ENCODE measurements around the gene MED27.

The MED27 gene

DNA sequence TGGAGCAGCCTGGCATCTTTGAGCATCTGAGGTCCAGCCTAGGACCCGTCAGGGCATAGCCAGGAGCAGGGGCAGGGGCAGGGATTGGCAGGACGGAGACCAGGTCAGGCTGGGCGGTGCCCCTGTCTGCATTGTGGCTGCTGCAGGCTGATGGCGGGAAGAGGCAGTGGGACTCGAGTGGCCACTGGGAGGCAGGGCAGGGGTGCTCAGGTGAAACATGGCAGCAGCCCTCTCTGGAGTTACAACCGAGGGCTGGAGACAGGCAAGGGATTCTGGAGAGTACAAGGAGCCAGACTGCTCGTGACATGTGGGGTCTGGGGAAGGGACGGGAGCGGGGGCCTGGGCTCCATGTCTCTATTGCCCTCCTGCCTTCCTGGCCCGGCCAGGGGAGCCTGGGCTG, 242.4 kb downstream of the MED27 start:
- no peak for DNase-seq (ENCODE audit: low read depth, low spot score)

DNA sequence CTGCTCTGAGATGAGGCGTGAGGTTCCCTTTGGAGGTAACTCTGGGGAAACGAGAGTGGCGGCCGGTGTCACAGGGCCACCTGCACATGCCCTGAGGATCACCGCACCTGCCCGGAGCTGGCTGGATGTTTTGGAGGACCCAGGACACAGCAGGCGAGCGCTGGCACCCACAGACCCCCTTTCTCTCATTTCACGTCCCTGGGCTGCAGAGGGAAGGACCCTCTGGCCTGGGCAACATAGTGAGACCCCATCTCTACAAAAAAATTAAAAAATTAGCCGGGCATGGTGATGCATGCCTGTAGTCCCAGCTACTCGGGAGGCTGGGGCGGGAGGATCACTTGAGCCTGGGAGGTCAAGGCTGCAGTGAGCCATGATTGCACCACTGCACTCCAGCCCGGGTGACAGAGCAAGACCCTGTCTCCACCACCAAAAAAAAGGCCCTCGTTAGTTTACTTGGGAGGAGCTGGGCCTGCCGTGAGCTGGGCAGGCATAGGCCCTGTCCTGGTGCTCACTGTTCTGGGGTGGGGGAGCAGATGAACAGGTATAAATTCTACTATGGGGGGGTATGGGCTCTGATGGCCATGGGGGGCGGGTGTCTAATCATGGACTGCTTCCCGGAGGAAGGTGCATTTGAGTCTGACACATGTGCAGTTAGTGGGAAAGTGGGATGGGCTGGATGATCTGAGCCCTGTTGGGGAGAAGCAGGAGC, 242.9 kb downstream of the MED27 start:
- DNase-seq (ENCODE audit: low read depth, low spot score) = no peak

DNA sequence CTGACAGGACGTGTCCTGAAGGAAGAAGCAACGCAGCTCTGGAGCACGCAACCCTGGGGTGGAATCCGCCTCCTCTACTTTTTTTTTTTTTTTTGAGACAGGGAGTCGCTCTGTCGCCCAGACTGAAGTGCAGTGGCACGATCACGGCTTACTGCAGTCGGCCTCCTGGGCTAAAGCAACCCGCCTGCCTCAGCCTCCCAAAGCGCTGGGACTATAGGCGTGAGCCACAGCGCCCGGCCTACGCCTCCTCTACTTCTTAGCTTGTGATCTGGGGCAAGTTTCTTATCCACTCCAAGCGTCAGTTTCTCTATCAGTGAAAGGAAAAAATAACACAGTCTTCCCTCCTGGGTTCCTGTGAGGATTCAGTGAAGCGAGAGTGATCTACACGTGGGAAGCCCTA, 243.6 kb downstream of the MED27 start:
- DNase-seq (ENCODE audit: low read depth, low spot score) = no peak

DNA sequence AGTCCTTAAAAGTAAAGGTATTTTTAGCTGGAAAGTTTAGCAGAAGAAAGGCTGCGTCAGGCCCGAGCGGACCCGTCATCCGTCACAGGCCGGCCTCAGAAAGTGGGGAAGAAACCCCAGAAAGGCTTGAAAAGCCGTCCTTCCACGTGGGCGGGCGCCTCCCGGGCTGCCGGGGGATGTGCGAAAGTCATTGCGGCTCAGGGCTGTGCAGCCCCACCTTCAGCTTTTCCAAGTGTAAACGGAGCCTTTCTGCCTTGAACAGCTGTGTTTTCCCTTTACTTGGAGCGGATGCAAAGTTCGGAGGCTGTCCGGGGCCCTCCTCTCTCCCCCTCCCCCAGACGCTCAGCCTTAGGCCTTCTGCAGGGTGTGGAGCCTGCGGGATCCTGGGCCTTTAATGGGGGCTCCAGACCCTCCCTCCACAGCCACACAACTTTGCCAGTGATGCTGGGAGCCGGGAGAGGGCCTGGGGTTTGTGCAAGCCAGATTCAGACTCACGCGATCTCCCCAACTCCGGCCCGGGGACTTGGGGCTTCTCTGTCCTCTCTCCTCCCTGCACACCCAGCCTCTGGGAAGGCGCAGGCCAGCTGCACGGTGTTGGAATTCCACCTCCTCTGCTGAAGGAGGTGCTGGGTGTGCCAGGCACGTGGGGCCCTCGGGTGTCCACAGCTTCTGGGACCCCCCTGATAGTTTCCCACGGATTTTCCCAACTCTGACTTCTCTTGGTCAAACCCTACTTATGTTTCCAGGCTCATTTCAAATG, 244.3 kb downstream of the MED27 start:
- no peak for DNase-seq (ENCODE audit: low read depth, low spot score)

DNA sequence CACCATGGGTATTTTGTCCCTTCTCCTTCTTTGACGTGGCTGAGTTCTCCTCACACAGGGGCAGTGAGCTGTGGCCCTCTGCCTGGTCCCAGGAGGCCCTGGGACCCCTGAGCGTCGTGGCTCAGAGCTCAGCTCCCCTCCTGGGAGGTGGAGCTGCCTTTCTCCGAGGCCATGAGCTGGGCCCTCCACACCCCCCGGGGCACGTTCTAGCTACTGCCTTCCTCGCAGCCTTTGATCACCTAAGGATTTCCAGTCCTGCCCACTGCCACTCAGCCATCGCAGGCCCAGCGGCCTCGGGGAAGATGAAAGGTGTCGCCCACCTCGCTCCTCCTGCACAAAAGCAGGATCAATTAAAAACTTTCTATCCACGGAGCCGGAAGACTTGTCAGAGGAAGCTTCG, 244.9 kb downstream of the MED27 start:
- DNase-seq (ENCODE audit: low read depth, low spot score) = no peak

DNA sequence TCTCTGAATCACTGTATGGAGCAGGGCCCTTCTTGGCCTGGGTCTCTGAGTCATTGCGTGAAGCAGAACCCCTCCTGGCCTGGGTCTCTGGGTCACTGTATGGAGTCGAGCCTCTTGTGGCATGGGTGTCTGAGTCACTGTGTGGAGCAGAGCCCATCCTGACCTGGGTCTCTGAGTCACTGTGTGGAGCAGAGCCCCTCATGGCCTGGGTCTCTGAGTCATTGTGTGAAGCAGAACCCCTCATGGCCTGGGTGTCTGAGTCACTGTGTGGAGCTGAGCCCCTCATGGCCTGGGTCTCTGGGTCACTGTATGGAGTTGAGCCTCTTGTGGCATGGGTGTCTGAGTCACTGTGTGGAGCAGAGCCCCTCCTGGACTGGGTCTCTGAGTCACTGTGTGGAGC, 245.8 kb downstream of the MED27 start:
- DNase-seq (ENCODE audit: low read depth, low spot score) = no peak

DNA sequence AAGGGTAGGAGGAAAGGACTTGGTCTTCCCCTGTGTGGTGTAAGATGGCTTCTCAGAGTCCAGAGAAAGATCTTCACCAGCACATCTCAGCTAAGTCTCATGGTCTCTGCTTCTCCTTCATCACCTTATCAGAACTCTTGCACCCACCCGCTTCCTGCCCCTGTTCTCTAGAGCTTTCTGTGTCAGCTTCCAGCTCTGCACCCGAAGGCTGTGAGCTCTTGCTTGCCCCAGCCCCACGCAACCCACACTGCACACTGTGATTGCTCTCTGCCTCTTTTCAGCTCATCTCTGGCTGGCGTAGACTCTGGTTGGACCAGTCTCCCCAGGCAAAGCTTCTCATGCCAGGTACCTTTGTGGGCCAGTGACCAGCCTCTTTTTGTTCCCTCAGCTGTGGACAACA, 246.6 kb downstream of the MED27 start:
- no peak for DNase-seq (ENCODE audit: low read depth, low spot score)

DNA sequence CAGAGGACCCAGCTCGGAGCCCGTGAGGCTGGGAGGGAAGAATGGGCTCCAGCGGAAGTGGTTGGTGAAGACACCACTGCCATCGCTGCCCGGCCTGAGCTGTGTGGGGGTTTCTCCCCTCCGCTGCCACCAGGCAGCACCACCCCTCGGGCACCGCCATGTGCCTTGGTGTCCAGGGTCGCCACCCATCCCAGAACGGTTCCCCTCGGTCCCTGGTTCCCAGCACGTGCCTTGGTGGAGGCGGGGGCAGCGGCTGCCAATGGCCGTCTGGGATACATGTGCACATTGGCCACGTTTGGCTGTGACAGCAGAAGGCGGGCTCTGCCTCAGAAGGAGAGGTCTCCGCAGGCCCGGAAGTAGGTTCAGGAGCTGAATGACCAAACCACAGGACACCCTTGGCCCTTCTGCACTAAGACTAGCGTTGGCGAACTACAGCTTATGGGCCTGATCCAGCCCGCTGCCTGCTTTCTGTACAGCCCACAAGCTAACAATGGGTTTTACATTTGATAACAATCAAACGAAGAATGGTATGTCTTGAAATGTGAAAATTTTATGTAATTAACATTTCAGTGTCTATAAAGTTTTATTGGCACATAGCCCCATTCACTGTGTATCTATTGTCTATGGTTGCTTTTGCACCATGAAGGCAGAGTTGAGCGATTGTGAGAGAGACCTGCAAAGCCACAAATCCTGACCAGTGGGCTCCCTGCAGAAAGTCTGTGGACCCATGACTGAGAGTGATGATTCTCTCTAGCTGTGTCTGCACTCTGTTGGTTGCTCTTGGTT, 248.1 kb downstream of the MED27 start:
- DNase-seq (ENCODE audit: low read depth, low spot score) = no peak

DNA sequence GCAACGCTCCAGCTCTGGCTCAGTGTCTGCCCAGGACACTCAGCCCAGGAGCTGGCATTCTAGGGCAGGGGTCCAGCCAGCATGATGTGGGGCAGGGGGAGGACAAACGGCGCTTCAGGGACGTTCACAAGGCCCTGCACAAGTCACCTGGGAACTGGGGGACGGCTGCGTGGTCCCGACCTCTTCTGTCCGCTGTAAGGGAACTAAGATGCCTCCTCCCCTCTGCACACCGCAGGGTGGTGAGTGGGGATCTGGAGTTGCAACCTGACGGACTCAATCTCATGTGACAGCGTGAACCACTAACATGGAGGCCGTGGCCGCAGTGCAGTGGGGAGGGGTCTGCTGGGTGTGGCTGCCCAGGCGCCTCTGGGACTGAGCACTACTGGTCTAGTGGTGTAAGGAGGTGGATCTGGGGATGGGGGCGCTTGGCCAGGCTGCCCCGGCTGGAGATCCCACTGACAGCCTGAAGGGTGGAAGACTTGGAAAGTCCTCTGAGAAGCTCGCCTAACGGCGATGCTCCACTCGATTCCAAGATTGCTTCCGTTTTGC, 251.8 kb downstream of the MED27 start:
- no peak for DNase-seq (ENCODE audit: low read depth, low spot score)

DNA sequence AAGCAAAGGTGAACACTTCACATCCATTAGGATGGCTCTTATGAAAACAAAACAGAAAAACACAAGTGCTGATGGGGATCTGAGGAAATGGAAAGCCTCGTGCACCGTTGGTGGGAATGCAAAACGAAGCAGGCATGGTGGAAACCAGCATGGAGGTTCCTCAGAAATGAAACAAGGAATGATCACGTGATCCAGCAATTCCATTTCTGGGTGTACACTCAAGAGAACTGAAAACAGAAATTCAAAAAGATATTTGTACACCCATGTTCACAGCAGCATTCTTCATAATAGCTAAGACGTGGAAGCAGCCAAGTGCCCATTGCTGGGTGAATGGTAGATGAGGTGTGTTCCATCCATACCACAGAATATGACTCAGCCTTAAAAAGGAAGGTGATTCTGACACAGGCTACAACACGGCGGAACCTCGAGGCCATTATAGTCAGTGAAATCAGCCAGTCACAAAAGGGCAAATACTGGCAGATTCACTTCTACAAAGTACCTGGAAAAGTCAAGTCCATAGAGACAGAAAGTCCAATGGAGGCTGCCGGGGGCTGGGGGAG, 252.6 kb downstream of the MED27 start:
- DNase-seq (ENCODE audit: low read depth, low spot score) = no peak

DNA sequence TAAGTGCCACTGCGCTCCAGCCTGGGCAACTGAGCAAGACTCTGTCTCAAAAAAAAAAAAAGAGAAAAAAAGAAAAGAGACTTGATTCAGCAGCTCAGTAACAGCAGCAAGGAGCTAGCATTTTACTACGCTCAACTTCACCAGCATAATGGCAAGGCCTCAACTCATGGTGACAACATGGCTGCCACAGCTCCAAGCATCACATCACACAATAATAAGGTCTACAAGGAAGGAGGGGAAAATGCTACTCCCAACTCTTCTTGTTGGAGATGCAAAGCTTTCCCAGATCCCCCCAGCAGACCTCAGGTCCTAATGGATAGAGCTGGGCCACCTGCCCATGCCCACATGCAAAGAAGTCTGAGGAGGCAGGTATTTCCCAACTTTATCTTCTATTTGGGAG, 253.6 kb downstream of the MED27 start:
- no peak for DNase-seq (ENCODE audit: low read depth, low spot score)

DNA sequence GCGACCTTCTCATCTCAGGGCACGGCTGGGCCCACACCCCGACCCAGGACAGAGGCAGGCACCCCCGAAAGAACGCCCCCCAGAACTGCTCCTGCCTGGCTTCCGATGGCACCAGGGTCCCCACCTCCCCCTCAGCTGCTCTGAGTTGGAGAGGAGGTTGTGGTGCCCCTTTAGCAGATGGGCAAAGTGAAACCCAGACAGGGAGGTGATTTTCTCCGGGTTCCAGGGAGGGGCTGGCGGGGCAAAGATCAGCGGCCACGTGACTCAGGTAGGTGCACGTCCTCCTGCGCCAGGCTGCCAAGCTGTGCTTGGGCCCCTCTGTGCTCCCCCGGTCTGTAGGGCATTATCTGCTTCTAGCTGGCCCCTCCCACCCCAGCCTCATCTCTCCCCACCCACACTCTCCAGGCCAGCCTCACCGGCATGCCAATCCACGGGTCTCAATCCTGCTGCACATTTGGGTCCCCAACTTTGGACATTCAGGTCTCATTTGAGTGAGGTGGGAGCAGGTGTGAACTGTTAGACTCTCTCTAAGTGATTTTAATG, 254.6 kb downstream of the MED27 start:
- no peak for DNase-seq (ENCODE audit: low read depth, low spot score)

DNA sequence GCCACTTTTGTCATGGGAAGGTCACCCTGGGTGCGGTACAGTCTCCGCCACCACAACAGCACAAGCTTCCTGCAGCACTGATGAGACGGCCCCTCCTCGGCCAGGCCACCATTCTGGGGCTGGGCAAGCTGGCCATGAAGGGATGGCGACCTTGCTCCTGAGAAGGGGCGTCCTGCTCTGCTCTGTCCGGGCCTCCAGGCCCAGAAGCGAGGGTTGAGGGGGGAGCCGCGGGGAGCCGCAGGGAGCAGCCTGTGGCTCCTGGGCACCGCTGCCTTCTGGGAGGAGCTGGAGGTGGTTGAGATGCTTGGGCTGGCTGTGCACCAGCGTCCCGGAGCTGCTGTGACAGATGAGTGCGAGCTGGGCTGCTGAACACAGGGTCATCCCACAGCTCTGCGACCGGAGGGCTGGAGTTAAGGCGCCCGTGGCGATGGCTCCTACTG, 255.5 kb downstream of the MED27 start:
- no peak for DNase-seq (ENCODE audit: low read depth, low spot score)

DNA sequence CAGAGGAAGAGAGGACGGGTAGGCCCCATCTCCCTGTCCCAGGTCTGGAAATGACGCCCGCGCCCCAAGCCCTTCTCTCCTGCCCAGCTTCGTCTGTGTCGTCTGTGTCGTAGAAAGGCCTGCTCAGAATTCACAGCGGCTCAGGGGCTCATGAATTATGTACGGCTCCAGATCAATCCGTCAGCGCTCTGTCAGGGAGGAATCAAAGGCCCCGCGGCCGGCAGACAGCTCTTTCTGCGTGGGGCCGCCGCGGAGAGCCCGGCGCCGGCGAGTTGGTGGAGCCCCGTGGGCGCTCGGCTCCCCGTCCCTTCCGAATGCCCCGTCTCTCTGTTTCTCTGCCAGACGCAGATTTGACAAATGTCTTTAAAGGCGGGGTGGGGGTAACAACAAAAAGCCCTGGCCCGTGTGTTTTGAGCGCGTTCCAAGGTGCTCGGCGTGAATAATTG, 255.9 kb downstream of the MED27 start:
- no peak for DNase-seq (ENCODE audit: low read depth, low spot score)

DNA sequence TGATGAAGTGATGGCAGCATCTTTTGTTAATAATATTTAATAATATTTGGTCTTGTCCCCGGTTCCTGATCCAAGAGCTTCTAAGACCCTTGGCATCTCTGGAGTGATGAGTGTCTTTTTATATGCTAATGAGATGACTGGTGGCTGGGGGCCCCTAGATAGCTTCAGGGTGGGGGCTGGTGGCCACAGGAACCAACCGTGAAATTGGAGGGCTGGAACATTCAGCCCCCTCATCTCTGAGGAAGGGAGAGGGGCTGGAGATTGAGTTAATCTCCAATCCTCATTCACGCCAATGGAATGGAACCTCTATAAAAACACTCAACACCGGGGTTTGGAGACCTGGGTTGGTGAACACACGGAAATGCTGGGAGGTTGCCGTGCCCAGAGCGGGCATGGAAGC, 261.6 kb downstream of the MED27 start:
- DNase-seq (ENCODE audit: low read depth, low spot score) = no peak

DNA sequence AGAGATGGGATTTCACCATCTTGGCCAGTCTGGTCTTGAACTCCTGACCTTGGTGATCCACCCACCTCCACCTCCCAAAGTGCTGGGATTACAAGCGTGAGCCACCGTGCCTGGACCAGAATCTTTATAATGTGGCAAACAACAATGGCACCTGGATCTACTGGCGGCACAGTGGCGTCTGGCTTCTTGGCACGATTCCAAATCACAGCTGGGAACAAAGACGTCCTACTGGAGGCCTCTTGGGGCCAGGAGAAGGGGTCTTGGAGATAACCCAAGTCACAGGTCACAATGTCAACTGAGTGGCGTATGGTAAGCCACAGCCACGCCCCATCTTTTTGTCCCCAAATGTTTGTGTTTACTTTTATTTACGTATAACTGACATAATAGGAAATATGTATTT, 262.0 kb downstream of the MED27 start:
- DNase-seq (ENCODE audit: low read depth, low spot score) = no peak

DNA sequence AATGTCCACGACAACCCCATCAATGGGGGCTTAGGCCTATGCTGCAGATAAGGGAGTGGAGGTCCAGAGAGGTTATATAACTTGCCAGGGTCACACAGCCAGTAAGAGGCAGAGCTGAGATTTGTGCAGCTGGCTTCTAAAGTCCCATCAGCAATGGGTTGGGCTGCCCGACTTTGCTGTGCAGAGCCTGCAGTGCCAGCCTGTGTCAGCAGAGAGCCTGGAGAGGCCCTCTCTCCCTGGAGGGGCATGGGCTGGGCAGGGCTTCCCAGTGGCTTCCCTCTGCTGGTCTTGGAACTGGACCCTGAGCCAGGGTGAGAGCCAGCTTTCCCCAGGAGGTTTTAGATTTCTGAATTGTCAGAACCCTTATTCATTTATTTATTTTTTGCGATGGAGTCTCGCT, 262.6 kb downstream of the MED27 start:
- DNase-seq (ENCODE audit: low read depth, low spot score) = no peak

DNA sequence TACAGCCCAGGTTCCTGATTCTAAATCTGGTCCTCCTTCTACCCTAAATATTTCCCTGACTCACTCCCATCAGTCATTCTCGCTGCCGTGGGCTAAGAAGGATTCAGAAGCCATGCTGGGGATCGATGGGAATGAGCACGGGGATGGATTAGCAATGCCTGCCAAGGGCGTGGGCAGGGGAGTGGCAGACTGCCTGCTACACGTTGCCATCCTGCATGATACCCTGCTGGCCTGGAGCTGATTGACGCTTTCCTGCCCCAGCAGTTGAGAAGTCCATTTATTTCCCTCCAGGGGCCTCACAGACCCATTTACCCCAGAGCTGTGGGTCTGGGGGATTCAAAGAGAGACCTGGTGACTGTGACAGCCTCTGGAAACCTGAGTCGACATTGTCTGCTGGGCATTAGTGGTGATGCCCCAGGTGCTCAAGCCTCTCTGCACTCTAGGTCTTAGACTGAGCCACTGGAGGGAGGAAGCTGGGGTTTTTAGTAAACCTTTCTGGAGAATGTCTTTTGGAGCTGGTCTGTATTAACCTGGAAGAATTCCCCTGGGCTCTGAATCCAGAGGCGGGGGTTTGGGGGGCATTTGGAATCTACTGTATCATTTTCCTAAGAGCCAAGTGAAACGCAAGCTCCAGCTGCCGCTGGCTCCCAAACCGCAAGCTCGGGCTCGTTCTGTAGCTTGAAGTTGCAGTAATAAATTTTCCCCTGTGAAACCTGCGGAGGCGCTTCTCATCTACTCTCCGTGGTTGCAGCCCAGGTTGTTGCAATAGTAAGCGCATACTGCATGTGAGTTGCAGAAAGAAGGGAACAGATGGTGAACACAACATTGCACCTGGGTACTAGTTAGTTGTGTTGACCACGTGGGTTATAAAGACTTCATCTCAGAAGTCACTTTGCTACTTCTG, 263.4 kb downstream of the MED27 start:
- no peak for DNase-seq (ENCODE audit: low read depth, low spot score)

DNA sequence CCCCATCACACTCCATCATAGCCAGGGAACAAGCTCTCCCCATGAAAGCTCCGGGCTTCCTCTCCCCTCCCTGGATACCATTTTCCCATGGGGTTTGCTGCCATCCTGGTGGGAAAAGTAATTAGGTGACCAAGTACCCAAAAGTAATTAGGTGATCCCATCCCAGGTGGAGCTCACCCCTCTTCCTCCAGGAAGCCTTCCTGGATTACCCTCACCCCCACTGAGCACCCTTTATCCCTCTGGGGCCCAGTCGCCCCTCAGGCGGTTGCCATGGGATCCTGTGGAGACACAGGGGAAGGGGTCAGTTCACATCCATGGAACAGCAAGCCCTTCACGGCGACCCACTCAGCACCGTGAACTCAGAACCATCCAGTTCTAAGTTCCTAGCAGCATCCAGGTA, 265.0 kb downstream of the MED27 start:
- DNase-seq (ENCODE audit: low read depth, low spot score) = no peak

DNA sequence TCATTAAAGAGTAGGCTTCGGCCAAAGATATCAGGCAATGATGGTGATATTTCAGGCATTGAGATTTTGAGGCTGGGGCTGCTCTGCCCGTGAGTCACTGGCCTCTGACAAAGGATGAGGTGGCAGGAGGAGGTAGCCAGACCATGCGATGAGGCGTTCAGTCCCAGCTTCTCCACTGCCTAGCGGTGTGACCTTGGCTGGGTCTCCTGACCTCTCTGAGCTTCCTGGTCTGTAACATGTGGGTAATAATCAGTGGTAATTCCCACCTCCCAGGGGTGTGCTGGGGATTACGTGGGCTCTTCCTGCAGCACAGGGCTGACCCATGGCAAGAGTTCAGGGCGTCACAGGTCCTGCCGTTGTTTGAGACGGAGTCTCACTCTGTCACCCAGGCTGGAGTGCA, 266.6 kb downstream of the MED27 start:
- no peak for DNase-seq (ENCODE audit: low read depth, low spot score)

All from brain pericyte (primary cell).